ENCODE results near the gene TAF13.

DNA sequence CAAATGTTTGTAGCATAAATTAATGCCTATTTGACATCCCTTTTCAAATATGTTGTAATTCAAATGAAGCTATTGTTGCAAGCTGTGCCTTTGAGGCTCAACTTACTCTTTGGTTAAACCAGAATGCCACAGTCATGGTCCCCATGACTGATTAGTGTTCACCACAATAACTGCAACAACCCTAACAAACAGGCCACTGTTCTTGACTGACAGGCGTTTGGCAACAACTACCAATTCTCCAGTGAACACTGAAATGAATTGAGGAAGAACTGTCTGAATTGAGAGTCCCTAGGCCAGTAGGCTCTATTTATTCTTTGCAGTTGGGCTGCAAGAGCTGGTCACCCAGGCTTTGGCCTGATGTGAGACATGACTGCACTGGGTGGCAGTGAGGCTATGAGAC lies 8.1 kb upstream of the TAF13 start:
- TF ChIP-seq, protein P1, sequence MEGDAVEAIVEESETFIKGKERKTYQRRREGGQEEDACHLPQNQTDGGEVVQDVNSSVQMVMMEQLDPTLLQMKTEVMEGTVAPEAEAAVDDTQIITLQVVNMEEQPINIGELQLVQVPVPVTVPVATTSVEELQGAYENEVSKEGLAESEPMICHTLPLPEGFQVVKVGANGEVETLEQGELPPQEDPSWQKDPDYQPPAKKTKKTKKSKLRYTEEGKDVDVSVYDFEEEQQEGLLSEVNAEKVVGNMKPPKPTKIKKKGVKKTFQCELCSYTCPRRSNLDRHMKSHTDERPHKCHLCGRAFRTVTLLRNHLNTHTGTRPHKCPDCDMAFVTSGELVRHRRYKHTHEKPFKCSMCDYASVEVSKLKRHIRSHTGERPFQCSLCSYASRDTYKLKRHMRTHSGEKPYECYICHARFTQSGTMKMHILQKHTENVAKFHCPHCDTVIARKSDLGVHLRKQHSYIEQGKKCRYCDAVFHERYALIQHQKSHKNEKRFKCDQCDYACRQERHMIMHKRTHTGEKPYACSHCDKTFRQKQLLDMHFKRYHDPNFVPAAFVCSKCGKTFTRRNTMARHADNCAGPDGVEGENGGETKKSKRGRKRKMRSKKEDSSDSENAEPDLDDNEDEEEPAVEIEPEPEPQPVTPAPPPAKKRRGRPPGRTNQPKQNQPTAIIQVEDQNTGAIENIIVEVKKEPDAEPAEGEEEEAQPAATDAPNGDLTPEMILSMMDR (conservative IDR thresholded peaks at IDR 0.05; ENCODE audit: low read depth, low read length) = no peak
- TF ChIP-seq RAD21 (IDR thresholded peaks at IDR 0.05; ENCODE audit: low read length) = no peak
- no peak for TF ChIP-seq RFX5 (IDR thresholded peaks at IDR 0.05; ENCODE audit: low read depth, low read length)
- no peak for TF ChIP-seq POLR2A (IDR thresholded peaks at IDR 0.05; ENCODE audit: low read depth, low read length)
- TF ChIP-seq, protein P2, sequence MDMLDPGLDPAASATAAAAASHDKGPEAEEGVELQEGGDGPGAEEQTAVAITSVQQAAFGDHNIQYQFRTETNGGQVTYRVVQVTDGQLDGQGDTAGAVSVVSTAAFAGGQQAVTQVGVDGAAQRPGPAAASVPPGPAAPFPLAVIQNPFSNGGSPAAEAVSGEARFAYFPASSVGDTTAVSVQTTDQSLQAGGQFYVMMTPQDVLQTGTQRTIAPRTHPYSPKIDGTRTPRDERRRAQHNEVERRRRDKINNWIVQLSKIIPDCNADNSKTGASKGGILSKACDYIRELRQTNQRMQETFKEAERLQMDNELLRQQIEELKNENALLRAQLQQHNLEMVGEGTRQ (IDR thresholded peaks at IDR 0.05; ENCODE audit: low read depth, low read length) = no peak
- no peak for TF ChIP-seq RCOR1 (IDR thresholded peaks at IDR 0.05; ENCODE audit: insufficient replicate concordance, low read length)
- no peak for TF ChIP-seq MAZ (IDR thresholded peaks at IDR 0.05; ENCODE audit: borderline replicate concordance, low read depth, low read length)
- no peak for TF ChIP-seq CHD1 (IDR thresholded peaks at IDR 0.05; ENCODE audit: low read depth, low read length)
- no peak for TF ChIP-seq NFE2L2 (IDR thresholded peaks at IDR 0.05; ENCODE audit: low read depth, low read length)
- no peak for TF ChIP-seq FOS (IDR thresholded peaks at IDR 0.05; ENCODE audit: low read depth, low read length)

All from IMR-90 (cell line).